Mesothelial cell of epicardium (in vitro differentiated cells): ENCODE measurements around the gene AIPL1. TPM values are rescaled to one million over a fixed set of nuclear protein-coding genes. Genes with fewer than 3 reads are reported as not detected.

Experiments used
- DNase-seq, 2 experiments: peaks; one replicate each; pipeline ENCODE4 v3.0.0; 2021; ENCODE audit warnings: low spot score in 2 of 2; ENCODE audit not compliant: unreplicated experiment in 2 of 2
- H3K27ac Mint-ChIP-seq: 2 replicates; pipeline ENCODE4 v1.8.0; 2021; ENCODE audit warnings: mixed read lengths
- H3K27me3 Mint-ChIP-seq: 2 replicates; pipeline ENCODE4 v1.8.0; 2021; ENCODE audit warnings: low read depth, mixed read lengths
- H3K36me3 Mint-ChIP-seq: 2 replicates; pipeline ENCODE4 v1.8.0; 2021; ENCODE audit warnings: mixed read lengths
- H3K4me1 Mint-ChIP-seq: 2 replicates; pipeline ENCODE4 v1.8.0; 2021; ENCODE audit warnings: mixed read lengths
- H3K4me3 Mint-ChIP-seq: 2 replicates; pipeline ENCODE4 v1.8.0; 2021; ENCODE audit warnings: mild to moderate bottlenecking, moderate library complexity, mixed read lengths
- H3K9me3 Mint-ChIP-seq: 2 replicates; pipeline ENCODE4 v1.8.0; 2021; ENCODE audit warnings: mixed read lengths
- total RNA-seq: library from RNA; stranded (reverse); gene quantifications from 3 replicates; pipeline ENCODE4 v1.2.1, GENCODE V29; 2021
- TF ChIP-seq, protein P1 (sequence below): fragments of 200-600 bp; sonication (generic); IDR thresholded peaks from one replicate; pipeline ENCODE4 v1.5.0; 2021; ENCODE audit warnings: antibody characterized with exemption; ENCODE audit not compliant: unreplicated experiment

Gene AIPL1
- total RNA-seq, 1 donor from 2014 or later, result not detected

DNA sequence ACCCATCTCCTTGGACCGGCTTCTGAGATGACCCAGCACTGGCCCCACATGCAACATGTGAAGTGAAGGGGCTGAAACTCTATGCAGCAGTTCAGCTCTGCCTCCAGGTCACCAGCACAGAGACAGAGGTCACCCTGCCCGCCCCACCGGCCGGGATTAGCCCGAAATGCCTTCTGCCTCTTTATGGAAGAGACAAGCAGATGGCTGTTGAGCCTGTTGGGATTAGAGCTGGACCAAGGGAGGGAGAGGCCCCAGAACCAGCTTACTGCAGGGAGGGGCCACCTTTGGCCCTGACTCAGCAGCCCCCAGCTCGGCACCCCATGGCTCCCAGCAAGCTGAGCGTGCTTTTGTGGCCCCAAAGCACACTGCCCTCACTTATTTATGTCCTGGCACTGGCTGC lies 5.7 kb downstream of the AIPL1 start:
- Mint-ChIP-seq H3K36me3 (no peaks in the 10 kb centered on the region), H3K27ac (no peak overlapping the region), H3K4me3 (no peak overlapping the region), H3K9me3 (peaks cover 9% of the 10 kb centered on the region), H3K4me1 (no peaks in the 10 kb centered on the region), H3K27me3 (peaks cover 10% of the 10 kb centered on the region)
- no peak for DNase-seq
- TF ChIP-seq, protein P1, sequence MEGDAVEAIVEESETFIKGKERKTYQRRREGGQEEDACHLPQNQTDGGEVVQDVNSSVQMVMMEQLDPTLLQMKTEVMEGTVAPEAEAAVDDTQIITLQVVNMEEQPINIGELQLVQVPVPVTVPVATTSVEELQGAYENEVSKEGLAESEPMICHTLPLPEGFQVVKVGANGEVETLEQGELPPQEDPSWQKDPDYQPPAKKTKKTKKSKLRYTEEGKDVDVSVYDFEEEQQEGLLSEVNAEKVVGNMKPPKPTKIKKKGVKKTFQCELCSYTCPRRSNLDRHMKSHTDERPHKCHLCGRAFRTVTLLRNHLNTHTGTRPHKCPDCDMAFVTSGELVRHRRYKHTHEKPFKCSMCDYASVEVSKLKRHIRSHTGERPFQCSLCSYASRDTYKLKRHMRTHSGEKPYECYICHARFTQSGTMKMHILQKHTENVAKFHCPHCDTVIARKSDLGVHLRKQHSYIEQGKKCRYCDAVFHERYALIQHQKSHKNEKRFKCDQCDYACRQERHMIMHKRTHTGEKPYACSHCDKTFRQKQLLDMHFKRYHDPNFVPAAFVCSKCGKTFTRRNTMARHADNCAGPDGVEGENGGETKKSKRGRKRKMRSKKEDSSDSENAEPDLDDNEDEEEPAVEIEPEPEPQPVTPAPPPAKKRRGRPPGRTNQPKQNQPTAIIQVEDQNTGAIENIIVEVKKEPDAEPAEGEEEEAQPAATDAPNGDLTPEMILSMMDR, result no peak

DNA sequence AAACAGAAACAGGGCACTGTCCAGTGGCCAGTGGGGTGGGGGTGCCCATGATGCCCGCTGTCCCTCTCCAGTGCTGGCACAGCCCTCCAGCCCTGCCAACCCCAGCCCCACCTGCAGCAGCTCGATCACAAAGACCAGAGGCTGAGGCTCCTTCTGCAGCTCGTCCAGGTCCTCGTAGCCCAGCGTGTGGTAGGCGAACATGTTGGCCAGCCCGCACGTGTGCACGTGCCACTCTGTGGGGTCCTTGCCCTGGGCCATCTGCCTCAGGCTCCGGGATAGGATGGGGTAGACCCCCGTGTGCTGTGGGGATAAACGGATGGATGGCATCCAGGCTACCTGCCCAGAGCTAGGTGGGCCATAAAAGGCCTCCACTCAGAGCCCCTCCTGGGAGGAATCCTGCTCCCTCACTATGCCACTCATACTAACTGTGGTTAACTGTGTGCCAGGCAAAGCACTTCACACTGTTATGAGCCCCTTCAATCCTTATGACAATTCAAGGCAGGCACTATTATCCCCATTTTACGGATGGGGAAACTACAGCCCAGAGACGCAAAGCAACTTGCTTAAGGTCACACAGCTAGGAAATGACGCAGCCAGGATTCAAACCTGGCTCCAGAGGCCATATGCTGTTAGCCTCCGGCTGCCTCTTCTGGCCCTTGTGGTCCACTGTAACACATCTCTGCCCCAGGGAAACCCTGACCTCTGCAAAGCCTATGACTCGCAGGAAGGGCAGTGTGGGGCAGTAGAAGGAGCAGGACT lies 6.5 kb downstream of the AIPL1 start:
- H3K27ac Mint-ChIP-seq, result no peak overlapping the region
- peaks cover 15% of the 10 kb centered on the region for H3K27me3 Mint-ChIP-seq
- peaks cover 9% of the 10 kb centered on the region for H3K9me3 Mint-ChIP-seq
- no peak overlapping the region for H3K4me3 Mint-ChIP-seq
- H3K4me1 Mint-ChIP-seq, result no peaks in the 10 kb centered on the region
- no peaks in the 10 kb centered on the region for H3K36me3 Mint-ChIP-seq
- TF ChIP-seq, protein P1, result no peak
- no peak for DNase-seq

DNA sequence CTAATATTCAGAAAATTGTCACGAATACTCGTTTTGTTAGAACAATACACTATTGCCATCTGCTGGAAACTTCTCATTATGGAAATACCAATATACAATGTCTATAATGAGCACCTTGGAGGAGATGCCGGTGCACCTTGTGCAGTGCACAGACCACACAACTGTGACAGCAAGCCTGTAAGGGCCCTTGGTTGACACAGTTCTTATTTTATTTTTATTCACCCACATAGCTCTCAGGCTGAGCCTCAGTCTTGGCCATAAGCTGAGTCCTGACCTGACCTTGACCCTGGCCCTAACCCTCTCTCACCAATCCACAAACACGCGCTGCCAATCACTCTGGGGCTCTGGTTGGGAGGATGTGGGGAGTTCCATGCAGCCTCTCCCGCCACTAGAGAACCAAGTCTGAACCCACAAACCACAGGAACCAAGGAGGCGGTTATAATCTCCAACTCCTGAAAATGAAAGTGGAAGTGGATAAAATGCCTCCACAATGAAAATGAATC lies 7.6 kb downstream of the AIPL1 start:
- Mint-ChIP-seq H3K9me3 (peaks cover 9% of the 10 kb centered on the region), H3K27me3 (peaks cover 17% of the 10 kb centered on the region), H3K4me3 (no peak overlapping the region), H3K27ac (no peak overlapping the region), H3K4me1 (no peaks in the 10 kb centered on the region), H3K36me3 (no peaks in the 10 kb centered on the region)
- DNase-seq, result no peak
- TF ChIP-seq, protein P1, result no peak

DNA sequence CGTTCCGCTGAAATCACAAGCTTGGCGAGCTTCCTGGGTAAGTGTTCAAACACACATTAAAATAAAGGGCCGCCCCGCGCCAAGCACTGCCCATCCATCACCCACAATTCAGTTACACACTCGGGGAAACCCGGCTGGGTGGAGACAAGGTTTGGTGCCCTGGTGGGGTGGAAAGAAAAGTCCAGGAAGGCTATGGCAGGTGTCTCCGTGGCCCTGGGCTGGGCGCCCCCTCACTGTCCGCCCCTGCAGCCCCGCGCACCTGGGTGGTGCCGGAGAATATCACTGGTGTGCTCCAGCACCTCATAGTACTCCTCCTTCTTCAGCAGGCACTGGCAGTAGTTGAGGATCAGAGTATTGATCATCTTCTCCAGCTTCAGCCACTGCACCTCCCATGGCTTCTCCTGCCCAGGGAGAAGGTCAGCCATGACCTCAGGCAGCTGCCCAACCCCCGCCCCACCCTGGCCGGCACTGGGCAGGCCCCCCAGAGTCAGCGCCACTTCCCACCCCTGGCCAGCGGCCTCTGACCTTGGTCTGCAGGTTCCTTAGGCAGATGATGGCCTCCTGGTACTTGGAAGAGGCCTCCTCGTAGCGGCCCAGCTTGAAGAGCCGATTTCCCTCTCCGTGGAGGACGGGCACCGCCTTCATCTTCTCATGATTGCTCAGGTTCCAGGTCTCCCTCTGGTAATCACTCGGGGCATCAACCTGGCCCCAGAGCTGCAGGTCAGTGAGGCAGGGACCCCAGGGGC lies 8.4 kb downstream of the AIPL1 start:
- H3K4me1 Mint-ChIP-seq, result no peaks in the 10 kb centered on the region
- H3K36me3 Mint-ChIP-seq, result no peaks in the 10 kb centered on the region
- peaks cover 18% of the 10 kb centered on the region for H3K27me3 Mint-ChIP-seq
- no peak overlapping the region for H3K27ac Mint-ChIP-seq
- no peak for DNase-seq
- no peak overlapping the region for H3K4me3 Mint-ChIP-seq
- TF ChIP-seq, protein P1, result no peak
- peaks cover 7% of the 10 kb centered on the region for H3K9me3 Mint-ChIP-seq

DNA sequence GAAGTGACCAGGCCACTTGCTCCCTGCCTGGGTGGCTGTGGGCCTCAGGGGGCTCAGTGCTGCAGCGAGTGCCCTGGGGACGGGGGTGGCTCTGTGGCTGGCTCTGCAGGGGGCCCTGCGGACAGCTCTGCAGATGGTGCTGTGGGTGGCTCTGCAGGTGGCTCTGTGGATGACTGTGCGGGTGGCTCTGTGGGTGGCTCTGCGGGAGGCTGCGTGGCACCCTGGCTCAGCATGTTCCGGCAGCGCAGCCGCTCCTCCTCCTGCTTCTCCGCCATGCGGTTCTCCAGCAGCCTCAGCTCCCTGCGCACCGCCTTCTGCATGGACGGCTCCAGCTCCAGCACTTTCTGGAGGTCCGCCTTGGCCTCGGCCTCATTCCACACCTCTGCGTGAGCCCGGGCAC lies 9.5 kb downstream of the AIPL1 start:
- Mint-ChIP-seq H3K36me3 (no peaks in the 10 kb centered on the region), H3K9me3 (no peaks in the 10 kb centered on the region), H3K4me3 (no peak overlapping the region), H3K27ac (no peak overlapping the region), H3K27me3 (peaks cover 22% of the 10 kb centered on the region), H3K4me1 (no peaks in the 10 kb centered on the region)
- no peak for DNase-seq
- TF ChIP-seq, protein P1, result no peak
